Embryonic facial prominence (tissue), 1 donor: ENCODE results near the gene CST9L.

Source experiments
- DNase-seq: peaks from one replicate; pipeline ENCODE4 v3.0.0-alpha.2; 2016; ENCODE audit errors: extremely low spot score

CST9L gene

DNA sequence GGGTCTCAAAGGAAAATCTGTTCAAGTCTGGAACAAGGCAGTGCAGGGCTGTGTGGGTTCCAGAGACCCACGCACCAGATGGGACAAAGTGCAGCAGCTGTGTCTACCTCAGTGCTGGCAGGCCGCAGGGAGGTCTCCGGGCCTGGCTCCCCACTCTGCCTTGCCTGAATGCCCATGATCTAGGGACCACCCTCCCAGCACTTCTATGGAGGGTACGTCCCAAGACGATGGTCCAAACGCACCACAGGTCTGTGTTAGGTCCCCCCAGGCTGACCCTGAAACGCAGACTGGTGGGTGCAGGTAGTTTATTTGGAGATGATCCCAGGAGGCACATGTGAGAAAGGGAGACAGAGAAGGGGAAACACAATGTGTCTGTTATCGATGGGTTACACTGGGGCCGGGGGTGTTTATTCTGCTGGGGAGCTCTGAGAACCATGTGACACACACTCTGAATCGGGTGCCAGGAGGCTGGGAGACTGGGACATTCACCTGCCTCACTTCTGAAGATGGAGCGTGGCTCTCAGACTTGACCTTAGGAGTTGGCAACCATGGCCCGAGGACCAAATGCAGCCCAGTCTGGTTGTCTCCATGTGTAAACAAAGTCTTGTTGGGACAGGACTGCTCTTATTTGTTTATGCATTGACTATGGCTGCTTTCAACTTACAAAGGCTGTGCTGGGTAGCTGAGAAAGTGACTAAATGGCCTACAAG, 21.7 kb downstream of the CST9L start:
- no peak for DNase-seq

DNA sequence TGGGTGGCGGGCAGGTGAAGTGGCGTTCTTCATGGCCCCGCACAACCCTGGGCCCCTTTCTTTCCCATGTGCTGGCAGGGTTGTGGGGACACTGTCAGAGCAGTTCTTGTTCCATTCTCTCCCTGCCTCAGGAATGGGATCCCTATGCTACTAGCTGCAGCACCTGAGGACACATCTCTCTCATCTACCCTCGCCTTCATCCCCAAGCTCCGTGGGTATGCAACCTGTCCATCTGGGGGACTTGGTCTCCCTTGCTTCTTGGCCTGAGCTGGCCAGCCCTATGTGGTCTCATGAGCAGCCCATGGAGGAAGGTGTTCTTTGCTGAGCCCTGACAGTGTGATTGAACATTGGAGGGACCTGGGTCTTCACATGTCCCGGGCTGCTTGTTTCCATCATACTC, 24.2 kb downstream of the CST9L start:
- DNase-seq, result no peak

DNA sequence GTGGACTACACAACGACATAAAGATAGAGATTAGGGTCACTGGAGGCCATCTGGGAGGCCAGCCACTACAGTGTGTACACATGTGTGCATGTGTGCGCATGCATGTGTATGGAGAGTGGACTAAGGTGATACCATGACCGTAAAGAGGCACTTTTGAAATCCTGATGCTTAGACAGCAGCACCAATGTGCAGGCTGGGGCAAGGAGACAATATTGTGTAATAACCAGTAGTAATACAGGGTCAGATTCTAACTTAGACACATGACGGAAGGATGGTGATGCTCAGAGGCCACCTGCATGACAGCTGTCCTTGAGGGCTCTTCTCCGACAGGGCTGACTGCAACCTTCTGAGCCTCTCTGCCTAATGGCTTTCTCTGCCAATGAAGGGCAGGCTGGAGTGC, 25.5 kb downstream of the CST9L start:
- DNase-seq, result no peak

DNA sequence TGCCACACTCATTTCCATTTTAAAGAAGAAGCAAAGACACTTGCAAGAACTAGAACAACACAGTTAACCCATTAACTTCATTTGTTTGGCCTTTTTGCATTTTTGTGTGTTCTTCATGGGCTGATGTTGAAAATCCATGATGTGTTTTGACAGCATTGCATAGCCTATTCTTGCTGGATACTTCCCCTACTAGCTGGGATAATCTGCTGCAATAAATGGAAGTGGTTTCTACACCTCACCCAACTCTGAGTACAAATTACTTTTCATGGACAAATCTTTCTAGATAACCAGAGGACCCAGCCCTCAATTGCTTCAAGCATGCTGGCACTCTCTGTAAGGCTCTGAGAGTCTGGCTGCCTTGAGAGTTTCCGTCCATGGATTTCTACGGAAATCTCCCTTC, 26.5 kb downstream of the CST9L start:
- no peak for DNase-seq

DNA sequence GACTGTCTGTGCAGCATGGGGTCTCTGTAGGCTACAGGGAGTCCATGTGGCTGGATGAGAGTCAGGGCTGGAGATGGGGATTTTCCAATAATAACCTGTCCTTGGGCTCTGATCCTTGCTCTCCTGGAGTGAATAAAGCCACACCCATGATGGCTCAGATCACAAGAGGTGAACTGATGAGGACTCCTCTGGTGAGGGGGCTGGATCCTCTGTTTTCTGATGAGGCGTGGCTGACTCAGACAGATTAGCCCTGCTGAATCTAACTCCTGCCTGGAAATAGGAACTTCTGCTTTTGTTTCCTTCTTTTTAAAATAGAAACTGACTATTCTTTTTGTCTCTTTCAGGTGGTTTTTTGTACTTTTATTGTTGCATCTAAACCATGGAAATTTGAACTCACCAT, 27.0 kb downstream of the CST9L start:
- no peak for DNase-seq

DNA sequence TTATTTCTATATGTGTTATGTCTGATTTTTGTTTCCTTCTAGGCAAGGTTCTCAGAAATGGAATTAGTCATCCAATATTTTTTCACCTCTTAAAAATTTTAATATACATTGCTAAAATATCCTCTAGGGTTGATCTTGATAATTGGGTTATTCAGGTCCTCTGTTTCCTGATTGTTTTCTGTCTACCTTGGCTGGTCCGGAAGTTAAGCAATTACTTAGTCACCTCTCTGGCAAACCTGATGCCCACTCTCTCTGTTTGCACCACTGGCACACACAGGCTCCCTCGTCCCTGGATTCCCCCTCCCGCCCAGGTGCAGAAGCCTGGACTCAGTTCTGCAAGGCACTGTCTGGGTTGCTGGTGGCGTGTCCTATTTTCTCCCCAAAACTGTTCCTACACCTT, 27.7 kb downstream of the CST9L start:
- no peak for DNase-seq

DNA sequence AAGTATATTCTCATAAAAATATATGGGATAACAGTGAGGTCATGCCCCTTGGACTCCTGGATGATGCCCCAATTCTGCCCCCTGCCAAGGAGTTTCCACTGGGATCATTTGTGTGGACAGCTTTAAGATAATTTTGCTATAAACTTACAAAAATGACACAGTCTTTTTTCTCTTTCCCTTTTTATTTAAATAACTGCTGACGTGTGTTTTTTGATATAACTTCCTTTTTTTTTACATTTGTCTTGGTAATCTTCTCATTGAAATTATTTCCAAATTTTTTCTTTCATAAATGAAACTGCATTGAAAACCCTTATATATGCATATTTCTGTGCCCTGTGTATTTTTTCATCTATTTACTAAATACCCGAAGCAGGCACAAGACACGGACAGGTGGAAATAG, 31.3 kb downstream of the CST9L start:
- DNase-seq, result no peak

DNA sequence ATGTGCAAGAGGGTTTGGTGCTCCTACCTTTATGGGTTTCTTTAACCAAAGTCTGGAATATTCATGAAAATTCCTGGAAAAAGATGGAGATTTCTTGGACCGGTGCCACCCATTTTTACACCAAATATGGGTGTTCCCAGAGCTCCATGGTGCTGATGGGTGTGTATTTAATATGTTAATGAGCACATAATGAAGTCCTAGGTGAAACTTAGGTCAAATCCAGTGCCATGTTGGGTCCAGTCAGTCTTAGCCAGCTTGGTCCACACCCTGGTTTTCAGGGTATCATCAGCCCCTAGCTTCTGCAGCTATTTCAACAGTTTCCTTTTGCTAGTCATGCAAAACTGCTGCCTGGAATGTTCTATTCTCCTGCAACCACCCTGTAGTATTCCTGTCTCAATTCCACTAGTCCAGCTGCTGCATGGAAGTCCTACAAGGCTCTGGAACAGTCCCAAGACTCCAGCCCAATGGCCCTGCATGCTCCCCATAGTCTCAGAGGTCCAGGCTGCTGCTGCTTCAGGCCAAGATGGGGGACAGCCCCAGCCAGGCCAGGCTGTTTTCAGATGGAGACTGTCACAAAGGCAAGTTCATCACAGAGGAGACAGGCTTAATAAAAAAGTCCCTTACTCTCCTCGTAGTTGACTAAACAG, 31.8 kb downstream of the CST9L start:
- DNase-seq, result no peak

DNA sequence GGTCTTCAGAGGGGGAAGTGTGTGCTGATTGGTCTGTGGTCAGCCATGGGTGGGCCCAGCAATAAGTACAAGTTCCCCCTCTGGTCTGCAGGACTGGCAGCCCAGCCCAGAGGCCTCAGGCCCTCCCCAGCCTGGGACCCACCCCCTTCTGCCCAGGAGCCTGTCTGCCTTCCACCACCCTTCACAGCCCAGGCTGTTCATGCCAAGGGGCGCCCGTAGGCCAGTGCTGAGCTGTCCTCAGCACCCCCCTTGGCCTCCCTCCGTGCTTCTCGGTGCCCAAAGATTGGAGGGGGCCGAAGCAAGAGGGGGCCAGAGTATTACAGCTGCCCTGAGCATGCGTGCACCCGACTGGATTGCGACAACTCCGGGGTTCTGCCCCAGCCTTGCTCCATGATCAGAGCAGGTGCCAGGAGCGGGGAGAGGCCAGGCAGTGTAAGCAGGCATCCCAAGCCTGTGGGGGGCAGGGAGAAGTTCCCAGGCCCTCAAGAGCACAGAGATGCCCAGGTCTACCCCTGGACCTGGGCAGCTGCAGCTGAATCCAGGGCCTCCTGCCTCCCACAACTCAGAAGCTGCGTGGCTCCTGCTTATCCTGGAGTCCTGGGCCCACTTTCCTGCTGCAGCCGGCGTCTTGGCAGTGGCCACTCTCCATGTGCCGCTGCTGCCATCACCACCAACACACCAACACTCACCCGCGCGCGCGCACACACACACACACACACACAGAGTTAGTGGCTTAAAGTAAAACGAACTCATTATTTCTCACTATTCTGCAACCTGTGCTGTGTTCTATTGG, 33.3 kb downstream of the CST9L start:
- DNase-seq, result no peak

DNA sequence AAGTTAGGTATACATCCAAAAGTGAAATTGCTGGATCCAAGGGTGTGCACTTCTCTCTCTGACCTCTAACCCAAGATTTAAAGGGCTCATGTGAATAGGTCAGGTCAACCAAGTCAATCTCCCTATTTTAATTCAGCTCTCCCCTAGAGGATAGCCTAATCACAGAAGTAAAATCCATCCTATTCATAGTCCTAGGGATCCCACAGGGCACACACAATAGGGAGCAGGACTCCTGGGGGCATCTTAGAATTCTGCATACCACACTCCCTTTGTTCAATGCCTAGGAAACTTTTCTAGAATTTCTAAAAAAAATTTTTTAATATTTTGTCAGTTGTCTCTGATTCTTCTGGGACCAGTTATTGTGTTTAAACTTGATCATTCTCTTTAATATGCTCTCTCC, 35.1 kb downstream of the CST9L start:
- DNase-seq, result no peak

DNA sequence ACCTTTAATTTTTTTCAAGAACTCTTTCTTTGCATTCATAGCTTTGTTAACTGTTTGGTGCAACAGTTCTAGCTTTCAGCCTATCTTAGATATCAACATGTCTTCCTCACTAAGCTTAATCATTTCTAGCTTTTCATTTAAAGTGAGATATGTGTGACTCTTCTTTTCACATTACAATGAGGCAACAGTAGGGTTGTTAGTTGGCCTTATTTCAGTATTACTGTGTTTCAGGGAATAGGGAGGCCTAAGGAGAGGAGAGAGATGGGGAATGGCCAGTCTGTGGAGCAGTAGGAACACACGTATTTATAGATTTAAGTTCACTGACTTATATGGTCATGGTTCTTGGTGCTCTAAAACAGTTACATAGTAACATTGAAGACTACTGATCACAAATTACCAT, 35.8 kb downstream of the CST9L start:
- no peak for DNase-seq

DNA sequence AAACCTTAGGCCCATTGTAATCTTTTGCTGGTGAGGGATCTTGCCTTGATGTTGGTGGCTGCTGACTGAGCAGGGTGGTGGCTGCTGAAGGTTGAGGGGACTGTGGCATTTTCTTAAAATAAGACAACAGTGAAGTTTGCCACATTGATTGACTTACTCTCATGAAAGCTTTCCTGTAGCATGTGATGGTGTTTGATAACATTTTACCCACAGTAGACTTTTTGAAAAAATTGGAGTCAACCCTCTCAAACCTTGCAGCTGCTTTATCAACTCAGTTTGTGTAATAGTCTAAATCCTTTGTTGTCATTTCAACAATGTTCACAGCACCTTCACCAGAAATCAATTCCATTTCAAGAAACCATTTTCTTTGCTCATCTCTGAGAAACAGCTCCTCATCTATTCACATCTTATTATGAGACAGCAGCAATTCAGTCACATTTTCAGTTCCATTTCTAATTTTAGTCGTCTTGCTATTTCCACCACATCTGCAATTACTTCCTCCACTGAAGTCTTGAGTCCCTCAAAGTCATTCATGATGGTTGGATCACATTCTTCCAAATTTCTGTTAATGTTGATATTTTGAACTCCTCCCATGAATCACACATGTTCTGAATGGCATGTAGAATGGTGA, 37.2 kb downstream of the CST9L start:
- no peak for DNase-seq

DNA sequence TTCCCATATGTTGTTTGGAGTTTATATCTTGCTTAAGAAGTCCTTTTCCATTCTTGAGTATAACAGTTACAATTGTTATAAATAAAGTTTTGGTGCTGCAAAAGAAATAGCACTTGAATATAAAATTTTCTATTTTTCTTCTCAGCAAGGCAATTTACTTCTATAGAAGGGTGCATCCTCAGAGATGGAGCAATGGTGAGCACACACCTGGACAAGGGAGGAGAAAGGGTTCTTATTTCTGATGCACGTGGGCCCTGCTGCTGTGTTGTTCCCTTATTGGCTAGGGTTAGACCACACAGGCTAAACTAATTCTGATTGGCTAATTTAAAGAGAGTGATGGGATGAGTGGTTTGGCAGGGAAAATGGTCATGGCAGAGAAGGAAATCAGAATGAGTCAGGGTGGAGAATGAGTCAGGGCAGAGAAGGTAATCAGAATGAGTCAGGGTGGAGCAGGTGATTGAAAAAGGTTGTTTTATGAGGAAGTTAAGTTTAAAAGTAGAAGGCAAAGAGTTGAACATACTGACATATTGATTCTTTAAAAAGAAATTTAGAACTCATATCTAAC, 39.3 kb downstream of the CST9L start:
- no peak for DNase-seq

DNA sequence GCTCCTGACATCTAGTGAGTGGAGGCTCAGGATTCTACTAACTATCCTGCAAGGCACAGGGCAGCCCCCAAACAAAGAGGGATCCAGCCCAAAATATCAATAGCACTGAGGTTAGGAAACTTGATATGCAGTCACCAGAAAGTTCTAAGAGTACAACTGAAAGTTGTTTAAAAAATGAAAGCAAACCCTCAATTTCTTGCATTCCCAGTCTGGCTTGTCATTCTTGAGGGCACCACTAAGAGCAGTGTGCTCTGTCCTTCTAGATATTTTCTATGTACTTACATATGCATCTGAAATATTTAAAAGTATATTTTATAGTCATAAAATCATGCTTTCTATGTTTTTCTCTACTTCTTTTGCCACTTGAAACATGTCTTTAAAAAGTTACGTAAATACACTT, 41.4 kb downstream of the CST9L start:
- DNase-seq, result no peak

DNA sequence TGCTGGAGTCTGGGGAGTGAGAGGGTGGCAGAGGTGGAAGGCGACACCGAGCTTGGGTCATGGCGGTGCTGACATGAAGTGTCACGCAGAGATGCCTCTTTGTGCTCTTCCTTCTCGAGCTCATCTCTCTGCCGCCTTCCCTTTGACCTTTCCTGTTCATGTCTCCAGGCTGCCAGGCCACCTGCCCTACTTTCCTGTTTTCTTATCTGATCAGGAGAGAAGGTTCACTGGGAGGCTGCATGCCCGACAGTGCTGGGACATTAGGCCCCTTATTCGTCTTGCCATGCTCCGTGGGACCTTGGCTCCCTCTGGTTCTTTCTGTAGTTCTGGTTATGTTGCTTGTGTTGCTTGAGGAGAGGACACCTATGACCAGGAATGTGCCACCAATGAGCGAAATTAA, 44.1 kb downstream of the CST9L start:
- DNase-seq, result no peak

DNA sequence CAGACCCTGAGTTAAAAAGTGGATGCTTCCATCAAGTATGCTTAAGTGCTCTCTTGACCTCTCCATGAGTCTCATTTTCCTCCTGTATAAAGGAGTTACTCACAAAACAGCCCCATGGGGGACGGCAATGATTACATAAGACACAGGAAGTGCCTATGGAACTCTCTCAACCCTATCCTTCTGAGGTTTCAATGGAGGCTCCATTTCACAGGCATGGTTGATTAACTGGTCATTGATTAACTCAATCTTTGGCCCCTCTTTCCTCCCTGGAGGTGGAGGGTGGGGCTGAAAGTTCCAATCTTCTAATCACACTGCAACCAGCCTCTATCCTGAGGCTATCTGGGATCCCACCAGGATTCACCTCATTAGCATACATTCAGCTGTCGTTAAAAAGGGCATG, 48.1 kb downstream of the CST9L start:
- no peak for DNase-seq

DNA sequence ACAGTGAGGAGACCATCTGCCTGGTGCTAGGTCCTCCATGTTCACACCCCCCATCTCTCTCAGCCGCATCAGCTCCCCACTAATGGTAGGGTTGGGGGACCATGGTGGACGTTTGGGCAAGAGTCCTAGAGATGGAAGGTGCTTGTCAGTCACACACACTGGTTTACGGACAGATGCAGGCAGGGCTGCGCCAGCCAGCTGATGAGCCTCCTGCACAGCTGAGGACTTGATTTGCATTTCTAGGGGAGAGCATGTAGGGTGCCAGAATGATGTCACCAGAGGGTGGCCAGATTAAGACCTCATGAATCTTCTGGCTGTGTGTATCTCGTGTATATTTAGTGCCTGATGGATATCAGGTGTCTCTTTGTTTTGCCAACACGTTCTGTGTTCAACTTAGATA, 48.7 kb downstream of the CST9L start:
- DNase-seq, result no peak

DNA sequence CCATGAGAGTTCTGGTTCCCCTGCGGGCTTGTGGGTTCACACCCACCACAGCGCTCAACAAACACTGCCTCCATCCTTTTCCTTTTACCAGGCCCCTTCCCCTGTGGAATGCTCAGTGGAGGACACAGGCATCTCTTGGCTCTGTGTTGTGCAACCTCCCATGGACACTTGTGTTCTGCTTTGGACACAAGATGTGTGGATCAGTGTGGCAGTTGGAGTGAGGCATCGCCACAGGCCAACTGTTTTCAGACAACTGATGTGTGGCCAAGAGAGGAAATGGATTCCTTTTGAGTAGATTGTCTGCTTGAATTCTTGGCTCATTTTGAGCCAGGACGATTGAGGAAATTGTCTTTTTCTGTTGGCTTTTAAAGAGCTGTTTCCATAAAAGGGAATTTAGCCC, 50.6 kb downstream of the CST9L start:
- DNase-seq, result no peak

DNA sequence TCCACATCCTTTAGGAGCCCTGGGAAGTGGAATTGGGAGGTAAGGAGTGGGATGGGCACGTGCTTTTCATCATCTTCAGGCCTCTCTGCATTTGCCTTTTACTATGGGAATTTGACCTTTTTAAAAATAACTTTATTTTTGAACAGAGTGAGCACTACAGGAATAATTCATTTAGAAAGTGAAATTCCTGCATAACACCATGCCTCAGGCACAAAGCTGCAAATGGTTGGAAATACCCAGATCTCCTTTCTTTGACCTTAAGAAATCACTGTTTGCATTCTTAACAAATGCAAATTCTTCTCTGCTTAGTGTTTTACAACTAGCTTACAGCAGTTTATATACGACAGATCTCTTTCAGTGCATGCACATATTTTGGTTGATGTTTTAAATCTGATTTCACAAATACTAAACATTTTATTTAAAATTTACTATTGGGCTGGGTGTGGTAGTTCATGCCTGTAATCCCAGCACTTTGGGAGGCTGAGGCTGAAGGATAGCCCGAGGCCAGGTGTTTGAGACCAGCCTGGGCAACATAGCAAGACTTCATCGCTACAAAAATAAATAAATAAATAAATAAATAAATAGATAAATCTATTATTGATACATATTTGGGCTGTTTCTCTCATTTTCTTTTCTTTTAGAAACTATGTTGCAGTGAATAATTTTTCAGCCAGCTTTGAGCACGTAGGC, 52.9 kb downstream of the CST9L start:
- DNase-seq, result no peak

DNA sequence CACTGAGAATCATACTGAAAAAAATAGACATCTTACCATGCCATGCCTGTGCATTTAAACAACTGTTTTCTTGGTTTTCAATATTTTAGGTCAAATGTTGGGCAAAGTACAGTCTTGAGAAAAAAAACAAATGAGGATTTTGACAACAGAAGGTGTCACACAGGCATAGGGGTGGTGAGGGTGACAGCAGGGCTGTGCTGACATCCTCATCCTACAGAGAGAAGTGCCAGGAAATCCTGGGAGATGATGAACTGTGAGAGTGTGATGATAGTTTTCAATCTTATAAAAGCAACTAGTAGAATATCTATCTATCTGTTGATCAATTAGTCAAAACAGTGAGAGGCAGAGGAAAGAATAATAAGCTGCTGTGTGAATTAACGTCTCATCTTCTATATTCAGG, 53.4 kb downstream of the CST9L start:
- DNase-seq, result no peak
